Brain pericyte (primary cell): ENCODE results near the gene NAT8L.

Experiments used
- DNase-seq: peaks from one replicate; pipeline ENCODE4 v3.0.0-alpha.2; 2012; ENCODE audit warnings: low read depth, low spot score

Gene NAT8L

GRCh38 chr4:2045518-2045951 is 13.6 kb upstream of the NAT8L start:
- no peak for DNase-seq

GRCh38 chr4:2046031-2046961 is 12.8 kb upstream of the NAT8L start:
- no peak for DNase-seq

GRCh38 chr4:2047031-2047660 is 12.0 kb upstream of the NAT8L start:
- no peak for DNase-seq

- DNase-seq: no peak
Measured at GRCh38 chr4:2047781-2048581, 11.1 kb upstream of the NAT8L start.

- DNase-seq: no peak
Measured at GRCh38 chr4:2048831-2049230, 10.3 kb upstream of the NAT8L start.

GRCh38 chr4:2049381-2049780 is 9.7 kb upstream of the NAT8L start:
- DNase-seq: no peak

- no peak for DNase-seq
Measured at GRCh38 chr4:2049811-2050210, 9.3 kb upstream of the NAT8L start.

- no peak for DNase-seq
Measured at GRCh38 chr4:2051086-2051485, 8.0 kb upstream of the NAT8L start.

GRCh38 chr4:2054217-2054616 is 4.9 kb upstream of the NAT8L start:
- no peak for DNase-seq

GRCh38 chr4:2057382-2058065 is 1.6 kb upstream of the NAT8L start:
- DNase-seq: no peak

- no peak for DNase-seq
Measured at GRCh38 chr4:2058264-2059045, 672 bp upstream of the NAT8L start.

GRCh38 chr4:2059726-2060602 is 837 bp downstream of the NAT8L start:
- DNase-seq: no peak

GRCh38 chr4:2060611-2061185 is 1.6 kb downstream of the NAT8L start:
- DNase-seq: no peak

- DNase-seq: no peak
Measured at GRCh38 chr4:2061186-2062131, 2.3 kb downstream of the NAT8L start.

GRCh38 chr4:2062168-2062807 is 3.2 kb downstream of the NAT8L start:
- DNase-seq: no peak

GRCh38 chr4:2062808-2063524 is 3.8 kb downstream of the NAT8L start:
- no peak for DNase-seq
